HG03469 (cell line): ENCODE measurements around the gene MAGOH.
A peak's percentile ranks its signal among the peaks of the same experiment; 100 is the strongest.

ENCODE experiments used
- ATAC-seq: cut with Tn5 transposase; IDR thresholded peaks from one replicate; pipeline ENCODE4 v1.9.1; 2021; ENCODE audit warnings: mild to moderate bottlenecking, moderate library complexity, moderate number of reproducible peaks; ENCODE audit not compliant: unreplicated experiment

Gene MAGOH

GRCh38 chr1:53271446-53272090 lies 33.2 kb upstream of the MAGOH start:
- no peak for ATAC-seq

- ATAC-seq = no peak
Observed at GRCh38 chr1:53270873-53271272, 32.6 kb upstream of the MAGOH start.

GRCh38 chr1:53270107-53270506 lies 31.8 kb upstream of the MAGOH start:
- no peak for ATAC-seq

- ATAC-seq = no peak
Observed at GRCh38 chr1:53267761-53268160, 29.4 kb upstream of the MAGOH start.

GRCh38 chr1:53266038-53266437 lies 27.7 kb upstream of the MAGOH start:
- no peak for ATAC-seq

GRCh38 chr1:53265581-53265980 lies 27.3 kb upstream of the MAGOH start:
- no peak for ATAC-seq

GRCh38 chr1:53264048-53264447 lies 25.7 kb upstream of the MAGOH start:
- ATAC-seq = no peak

- no peak for ATAC-seq
Observed at GRCh38 chr1:53262000-53262399, 23.7 kb upstream of the MAGOH start.

- ATAC-seq = no peak
Observed at GRCh38 chr1:53260631-53261247, 22.4 kb upstream of the MAGOH start.

GRCh38 chr1:53259932-53260331 lies 21.6 kb upstream of the MAGOH start:
- peak; percentile 79 for ATAC-seq

GRCh38 chr1:53258216-53258615 lies 19.9 kb upstream of the MAGOH start:
- ATAC-seq = no peak

- no peak for ATAC-seq
Observed at GRCh38 chr1:53257454-53258081, 19.2 kb upstream of the MAGOH start.

- no peak for ATAC-seq
Observed at GRCh38 chr1:53256511-53257453, 18.5 kb upstream of the MAGOH start.

GRCh38 chr1:53255031-53255430 lies 16.7 kb upstream of the MAGOH start:
- ATAC-seq = no peak

GRCh38 chr1:53254011-53254640 lies 15.8 kb upstream of the MAGOH start:
- ATAC-seq = no peak

- no peak for ATAC-seq
Observed at GRCh38 chr1:53250325-53250724, 12.0 kb upstream of the MAGOH start.

- ATAC-seq = no peak
Observed at GRCh38 chr1:53249706-53250105, 11.4 kb upstream of the MAGOH start.

- no peak for ATAC-seq
Observed at GRCh38 chr1:53246261-53247134, 8.2 kb upstream of the MAGOH start.

GRCh38 chr1:53244141-53244540 lies 5.8 kb upstream of the MAGOH start:
- no peak for ATAC-seq

GRCh38 chr1:53242381-53242780 lies 4.1 kb upstream of the MAGOH start:
- ATAC-seq = no peak
